Activated gamma-delta T cell treated with Interleukin-2 at 50 U/mL for 16 hours (primary cell): Measurements from ENCODE around the gene KIAA0232.
"Not testable (repeated sequence)": the region's sequence is repeated elsewhere in the genome, so short reads cannot be mapped to it uniquely, and the experiment has no call there.

Experiments used
- DNase-seq: peaks from one replicate; pipeline ENCODE4 v3.0.0-alpha.2; 2020

Gene KIAA0232

GRCh38 chr4:6776920-6777635, 5.4 kb upstream of the KIAA0232 start:
- no peak for DNase-seq

- no peak for DNase-seq
Observed at GRCh38 chr4:6777636-6778281, 4.8 kb upstream of the KIAA0232 start.

- DNase-seq, result no peak
Observed at GRCh38 chr4:6778435-6778834, 4.1 kb upstream of the KIAA0232 start.

- no peak for DNase-seq
Observed at GRCh38 chr4:6779667-6780565, 2.6 kb upstream of the KIAA0232 start.

- DNase-seq, result no peak
Observed at GRCh38 chr4:6781113-6781512, 1.4 kb upstream of the KIAA0232 start.

GRCh38 chr4:6781561-6781960, 966 bp upstream of the KIAA0232 start:
- DNase-seq, result no peak

- DNase-seq, result no peak
Observed at GRCh38 chr4:6782846-6783110, 251 bp downstream of the KIAA0232 start.

GRCh38 chr4:6783111-6783981, 819 bp downstream of the KIAA0232 start:
- DNase-seq, result peak; percentile 84

- no peak for DNase-seq
Observed at GRCh38 chr4:6785572-6785925, 3.0 kb downstream of the KIAA0232 start.

- DNase-seq, result no peak
Observed at GRCh38 chr4:6788123-6788522, 5.6 kb downstream of the KIAA0232 start.

- DNase-seq, result not testable (repeated sequence)
Observed at GRCh38 chr4:6791245-6791644, 8.7 kb downstream of the KIAA0232 start.

GRCh38 chr4:6791796-6792195, 9.3 kb downstream of the KIAA0232 start:
- DNase-seq, result not testable (repeated sequence)

- no peak for DNase-seq
Observed at GRCh38 chr4:6794189-6794588, 11.7 kb downstream of the KIAA0232 start.

- DNase-seq, result no peak
Observed at GRCh38 chr4:6795821-6796220, 13.3 kb downstream of the KIAA0232 start.

GRCh38 chr4:6797368-6797767, 14.8 kb downstream of the KIAA0232 start:
- not testable (repeated sequence) for DNase-seq

GRCh38 chr4:6799091-6799490, 16.6 kb downstream of the KIAA0232 start:
- no peak for DNase-seq

GRCh38 chr4:6802025-6802424, 19.5 kb downstream of the KIAA0232 start:
- no peak for DNase-seq

- DNase-seq, result no peak
Observed at GRCh38 chr4:6802626-6803025, 20.1 kb downstream of the KIAA0232 start.

GRCh38 chr4:6803246-6803645, 20.7 kb downstream of the KIAA0232 start:
- DNase-seq, result no peak

GRCh38 chr4:6804082-6804752, 21.7 kb downstream of the KIAA0232 start:
- no peak for DNase-seq

GRCh38 chr4:6806924-6807626, 24.5 kb downstream of the KIAA0232 start:
- no peak for DNase-seq

GRCh38 chr4:6808259-6808658, 25.7 kb downstream of the KIAA0232 start:
- DNase-seq, result no peak
